ENCODE results near the gene ETF1.

GRCh38 chr5:138536215-138536614, 6.8 kb downstream of the ETF1 start:
- no peak for TF ChIP-seq EZH2phosphoT487 (IDR thresholded peaks at IDR 0.05; ENCODE audit: borderline replicate concordance, low read depth, low read length)
- TF ChIP-seq, protein P1, sequence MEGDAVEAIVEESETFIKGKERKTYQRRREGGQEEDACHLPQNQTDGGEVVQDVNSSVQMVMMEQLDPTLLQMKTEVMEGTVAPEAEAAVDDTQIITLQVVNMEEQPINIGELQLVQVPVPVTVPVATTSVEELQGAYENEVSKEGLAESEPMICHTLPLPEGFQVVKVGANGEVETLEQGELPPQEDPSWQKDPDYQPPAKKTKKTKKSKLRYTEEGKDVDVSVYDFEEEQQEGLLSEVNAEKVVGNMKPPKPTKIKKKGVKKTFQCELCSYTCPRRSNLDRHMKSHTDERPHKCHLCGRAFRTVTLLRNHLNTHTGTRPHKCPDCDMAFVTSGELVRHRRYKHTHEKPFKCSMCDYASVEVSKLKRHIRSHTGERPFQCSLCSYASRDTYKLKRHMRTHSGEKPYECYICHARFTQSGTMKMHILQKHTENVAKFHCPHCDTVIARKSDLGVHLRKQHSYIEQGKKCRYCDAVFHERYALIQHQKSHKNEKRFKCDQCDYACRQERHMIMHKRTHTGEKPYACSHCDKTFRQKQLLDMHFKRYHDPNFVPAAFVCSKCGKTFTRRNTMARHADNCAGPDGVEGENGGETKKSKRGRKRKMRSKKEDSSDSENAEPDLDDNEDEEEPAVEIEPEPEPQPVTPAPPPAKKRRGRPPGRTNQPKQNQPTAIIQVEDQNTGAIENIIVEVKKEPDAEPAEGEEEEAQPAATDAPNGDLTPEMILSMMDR (conservative IDR thresholded peaks at IDR 0.05; ENCODE audit: low read length), result no peak
